Measurements from ENCODE around the gene RBKS.
"Not testable (repeated sequence)": the region's sequence is repeated elsewhere in the genome, so short reads cannot be mapped to it uniquely, and the experiment has no call there.

GRCh38 chr2:27748803-27749554, 141.2 kb downstream of the RBKS start:
- not testable (repeated sequence) for TF ChIP-seq CTCF (optimal IDR thresholded peaks at IDR 0.05 in 1 of 3, IDR thresholded peaks at IDR 0.05 in 1 of 3, conservative IDR thresholded peaks at IDR 0.05 in 1 of 3; ENCODE audit: extremely low read depth in 1 of 3, insufficient read depth in 2 of 3, low read length in 3 of 3); EZH2 (IDR thresholded peaks at IDR 0.05; ENCODE audit: low read length)

Measured in keratinocyte (primary cell).